Glomerular endothelial cell (primary cell): ENCODE measurements around the gene DHRS11. TPM values are rescaled to one million over a fixed set of nuclear protein-coding genes. Genes with fewer than 3 reads are reported as not detected.

Source experiments
- DNase-seq: peaks from one replicate; pipeline ENCODE4 v3.0.0-alpha.2; 2011; ENCODE audit warnings: low read depth, low spot score; ENCODE audit errors: extremely low read depth
- total RNA-seq: library from RNA; depleted of rRNA; stranded (reverse); fragments of >200 nt; gene quantifications from 2 replicates; pipeline ENCODE4 v1.2.3, GENCODE V29; 2015

DHRS11 gene
- total RNA-seq, 1 donor from 2014 or later, result 4.3 TPM

DNA sequence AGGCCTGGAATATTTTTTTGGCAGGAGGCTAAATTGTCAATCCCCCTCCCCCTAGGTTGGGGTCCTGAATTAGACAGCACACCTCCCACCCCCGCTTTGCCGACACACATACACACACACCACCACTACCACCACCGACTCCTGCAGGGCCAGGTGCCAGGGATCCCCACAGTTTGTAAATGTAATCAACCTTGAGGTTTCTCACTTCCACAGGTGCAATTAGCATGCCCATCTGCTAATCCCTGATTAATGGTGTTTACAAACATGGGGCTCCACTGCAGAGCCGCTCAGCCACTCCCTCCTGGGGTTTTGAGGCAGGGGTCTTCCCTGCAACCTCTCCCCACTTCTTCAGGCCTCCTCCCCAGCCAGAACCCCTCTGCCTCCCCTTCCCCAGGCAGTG lies 21.5 kb downstream of the DHRS11 start:
- no peak for DNase-seq

DNA sequence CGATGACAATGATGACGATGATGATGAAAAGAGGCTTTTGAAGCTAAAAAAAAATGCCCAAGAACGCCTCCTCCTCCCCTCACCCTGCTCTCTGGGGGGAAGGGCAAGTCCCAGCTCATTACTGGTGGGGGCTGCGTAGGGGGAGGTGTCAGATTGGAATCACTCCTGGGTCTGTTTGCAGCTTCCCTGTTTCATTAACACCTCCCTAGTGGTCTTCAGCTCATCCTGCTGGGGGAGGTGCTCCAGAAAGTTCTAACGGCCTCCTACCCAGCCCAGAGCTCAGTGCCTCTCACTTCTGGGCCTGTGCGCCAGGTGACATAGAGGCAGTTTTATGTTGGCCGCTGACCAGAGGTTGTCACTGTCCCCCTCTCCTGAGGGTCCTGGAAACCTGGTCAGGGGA lies 22.4 kb downstream of the DHRS11 start:
- DNase-seq, result no peak

DNA sequence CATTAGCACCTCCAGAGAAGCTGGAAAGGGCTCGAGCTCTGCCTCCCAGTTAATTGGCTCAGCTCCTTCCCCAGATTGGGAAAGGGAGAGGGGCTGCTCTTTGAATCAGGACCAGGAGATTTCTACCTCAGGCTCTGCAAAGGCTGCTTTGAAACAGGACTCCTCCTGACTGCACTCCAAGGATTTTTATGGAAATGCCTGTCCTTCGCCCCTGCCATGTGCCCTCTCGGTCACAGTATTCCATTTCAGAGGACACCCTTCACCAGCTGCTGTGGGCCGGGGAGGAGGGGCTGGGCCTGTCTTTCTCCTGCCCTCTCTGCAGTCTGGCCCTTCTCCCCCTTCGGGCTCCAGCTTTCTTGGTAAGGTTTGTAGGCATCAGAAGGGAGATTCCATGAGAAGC lies 23.3 kb downstream of the DHRS11 start:
- DNase-seq, result no peak

DNA sequence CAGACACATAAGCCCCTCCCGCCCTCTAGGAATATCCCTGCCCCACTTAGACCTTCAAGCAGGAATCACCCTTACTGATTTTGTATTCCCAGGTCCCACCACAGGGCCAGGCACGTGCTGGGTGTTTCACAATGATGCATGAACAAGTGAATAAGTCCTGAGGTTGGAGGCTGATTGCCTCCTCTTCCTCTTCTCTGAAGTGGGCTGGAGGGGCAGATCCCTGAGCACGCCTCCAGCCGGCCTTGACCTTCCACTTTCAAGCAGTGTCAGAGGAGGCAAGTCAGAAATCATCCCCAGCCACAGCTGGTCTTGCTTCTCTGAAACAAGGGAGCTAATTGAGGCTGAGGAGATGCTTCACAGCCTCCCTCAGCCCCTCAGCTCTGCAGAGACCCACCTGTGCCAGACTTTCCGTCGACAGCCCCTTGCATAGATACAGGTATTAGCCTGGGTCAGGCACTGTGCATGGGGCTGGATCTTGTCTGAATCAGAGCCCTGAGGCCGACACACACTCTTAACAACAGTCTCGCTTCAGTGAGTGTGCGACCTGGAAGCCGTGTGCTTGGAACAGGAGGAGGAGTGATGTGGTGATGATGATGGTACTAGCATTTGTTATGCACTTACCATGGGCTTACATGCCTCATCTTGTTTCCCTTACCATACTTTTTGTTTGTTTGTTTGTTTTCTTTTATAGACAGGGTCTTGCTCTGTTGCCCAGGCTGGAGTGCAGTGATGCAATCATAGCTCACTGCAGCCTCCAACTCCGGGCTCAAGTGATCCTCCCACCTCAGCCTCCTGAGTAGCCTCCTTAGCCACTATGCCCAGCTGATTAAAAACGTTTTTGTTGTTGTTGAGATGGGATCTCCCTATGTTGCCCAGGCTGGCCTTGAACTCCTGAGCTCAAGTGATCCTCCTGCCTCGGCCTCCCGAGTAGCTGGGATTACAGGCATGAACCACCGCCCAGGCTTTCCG lies 24.7 kb downstream of the DHRS11 start:
- no peak for DNase-seq

DNA sequence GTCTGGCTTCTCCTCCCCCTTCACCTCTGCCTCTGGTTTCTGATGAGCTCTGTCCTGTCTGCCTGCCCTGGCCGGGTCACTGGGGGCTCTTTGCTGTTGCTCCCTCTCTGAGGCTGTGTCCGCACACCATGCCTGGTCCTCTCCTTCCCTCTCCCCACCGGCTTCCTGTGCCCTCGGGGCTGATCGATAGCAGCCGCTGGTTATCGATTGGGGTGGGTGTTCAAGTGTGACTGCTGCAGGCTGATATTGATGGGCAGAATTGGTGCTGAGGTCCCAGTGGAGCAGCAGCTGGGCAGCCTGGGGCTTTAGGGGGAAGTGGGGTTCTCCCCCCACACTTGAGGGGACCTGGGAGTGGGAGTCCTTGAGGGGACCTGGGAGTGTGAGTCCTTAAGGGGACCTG lies 26.1 kb downstream of the DHRS11 start:
- DNase-seq, result no peak

DNA sequence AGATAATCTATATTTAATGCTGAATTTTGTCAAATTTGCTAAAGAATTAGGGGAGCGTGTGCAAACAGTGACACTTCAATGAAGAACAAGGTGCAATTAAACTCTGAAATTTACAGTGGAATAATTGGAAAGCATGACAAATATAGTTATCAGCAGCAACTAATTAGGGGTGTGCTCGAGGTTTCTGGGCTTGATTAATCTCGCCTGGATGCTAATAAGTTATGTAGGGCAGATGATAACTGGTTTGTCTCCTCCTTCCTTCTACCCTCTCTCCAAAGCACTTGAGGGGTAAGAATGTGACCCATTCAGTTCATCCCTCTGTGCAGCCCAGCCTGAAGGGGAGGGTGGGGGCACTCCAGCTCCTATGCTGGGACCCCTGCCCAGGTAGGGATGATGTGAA lies 31.6 kb downstream of the DHRS11 start:
- DNase-seq, result no peak

DNA sequence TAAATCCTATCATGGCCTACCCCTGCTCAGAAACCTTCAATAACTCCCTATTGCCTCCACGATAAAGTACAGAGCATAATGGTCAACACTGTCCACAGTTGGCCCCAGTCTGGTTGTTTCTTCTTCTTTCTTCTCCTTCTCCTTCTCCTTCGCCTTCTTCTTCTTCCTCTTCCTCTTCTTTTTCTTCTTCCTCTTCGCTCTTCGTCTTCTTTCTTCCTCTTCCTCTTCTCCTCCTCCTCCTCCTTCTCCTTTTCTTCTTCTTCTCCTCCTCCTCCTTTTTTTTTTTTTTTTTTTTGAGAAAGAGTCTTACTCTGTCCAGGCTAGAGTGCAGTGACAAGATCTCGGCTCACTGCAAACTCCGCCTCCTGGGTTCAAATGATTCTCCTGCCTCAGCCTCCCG lies 33.5 kb downstream of the DHRS11 start:
- no peak for DNase-seq

DNA sequence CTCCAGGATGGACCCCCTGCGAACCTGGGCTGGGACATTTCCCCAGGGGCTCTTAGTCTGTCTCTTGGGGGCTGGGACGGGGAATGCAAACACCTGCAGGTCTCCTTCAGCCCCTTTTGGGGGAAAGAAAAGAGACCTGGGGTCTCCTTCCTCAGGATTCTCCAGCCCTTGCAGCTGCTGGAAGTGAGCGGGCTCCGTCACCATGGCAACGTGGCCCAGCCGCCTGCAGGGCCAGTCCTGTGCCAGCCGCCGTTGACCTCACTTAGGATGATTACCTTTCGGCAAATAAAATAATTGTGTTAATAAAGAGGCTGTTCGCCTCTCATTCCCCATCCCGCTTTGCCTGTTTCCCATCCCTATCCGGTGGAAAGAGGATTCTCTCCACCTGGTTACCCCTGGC lies 35.4 kb downstream of the DHRS11 start:
- no peak for DNase-seq

DNA sequence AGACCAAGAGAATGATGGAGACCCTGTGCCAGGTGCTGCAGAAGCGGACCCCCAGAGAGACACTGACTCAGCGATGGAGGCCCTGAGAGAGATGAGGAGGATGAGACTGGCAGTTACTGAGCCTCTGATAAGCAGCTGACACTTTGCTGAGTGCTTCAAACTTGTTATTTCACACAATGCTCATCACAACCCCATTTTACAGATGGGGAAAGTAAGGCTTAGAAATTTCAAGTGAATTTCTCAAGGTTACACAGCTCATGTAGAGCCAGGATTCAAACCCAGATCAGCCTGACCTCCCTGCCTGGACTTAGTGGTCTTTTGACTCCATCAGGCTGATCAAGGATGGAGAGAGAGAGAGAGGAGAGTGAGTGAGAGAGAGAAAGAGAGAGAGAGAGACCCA lies 36.9 kb downstream of the DHRS11 start:
- DNase-seq, result no peak

DNA sequence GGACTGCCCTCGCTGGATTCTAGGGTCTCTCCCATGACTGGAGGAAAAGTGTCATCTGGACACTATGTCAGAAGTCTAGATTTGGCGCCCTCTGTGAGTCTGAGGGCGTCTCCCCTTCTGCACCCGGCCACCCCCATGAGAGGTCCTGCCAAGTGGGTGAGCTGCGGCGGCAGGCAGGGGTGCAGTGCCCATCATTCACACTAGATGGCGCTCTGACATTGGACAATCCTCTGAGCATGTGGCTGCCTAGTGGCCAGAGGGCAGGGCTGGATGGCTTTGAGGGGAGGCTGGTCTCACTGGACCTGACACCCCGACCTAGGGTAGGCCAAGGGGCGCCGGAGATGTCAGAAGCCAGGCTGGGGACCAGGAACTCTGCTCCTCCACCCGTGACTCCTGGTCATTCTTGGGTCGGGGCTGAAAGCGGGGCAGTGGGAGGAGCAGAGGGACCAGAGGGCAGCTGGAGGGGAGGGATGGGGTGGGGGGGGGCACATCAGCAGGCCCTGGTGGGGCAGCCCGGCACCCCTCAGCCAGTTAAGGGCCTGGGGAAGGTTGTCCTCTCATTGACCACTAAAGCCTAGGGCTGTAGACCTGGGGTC lies 37.7 kb downstream of the DHRS11 start:
- DNase-seq, result peak; percentile 18

DNA sequence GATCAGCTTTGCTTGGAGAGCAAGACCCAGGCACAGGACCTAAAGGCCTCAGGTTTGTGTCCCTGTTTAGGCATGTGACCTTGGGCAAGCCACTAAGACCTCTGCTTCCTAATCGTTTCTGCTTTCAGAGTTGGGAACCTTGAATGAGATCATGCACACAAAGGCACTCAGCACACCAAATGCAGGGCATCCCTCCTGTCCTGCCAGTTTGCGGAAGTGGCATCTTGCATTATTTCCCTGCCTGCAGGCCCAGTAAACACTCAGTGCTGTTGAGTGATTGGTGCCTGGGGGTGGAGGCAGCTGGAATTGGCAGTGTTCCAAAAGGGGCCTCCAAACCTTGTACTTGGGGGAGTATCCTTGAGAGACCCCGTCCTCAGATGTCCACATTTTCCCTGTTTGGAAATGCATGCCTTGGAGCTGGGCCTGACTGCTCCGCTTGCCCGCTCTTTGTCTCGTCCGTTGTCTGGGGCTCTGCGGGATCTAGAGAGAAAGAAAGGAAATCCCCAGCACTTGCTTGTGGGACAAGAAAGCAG lies 38.4 kb downstream of the DHRS11 start:
- no peak for DNase-seq

DNA sequence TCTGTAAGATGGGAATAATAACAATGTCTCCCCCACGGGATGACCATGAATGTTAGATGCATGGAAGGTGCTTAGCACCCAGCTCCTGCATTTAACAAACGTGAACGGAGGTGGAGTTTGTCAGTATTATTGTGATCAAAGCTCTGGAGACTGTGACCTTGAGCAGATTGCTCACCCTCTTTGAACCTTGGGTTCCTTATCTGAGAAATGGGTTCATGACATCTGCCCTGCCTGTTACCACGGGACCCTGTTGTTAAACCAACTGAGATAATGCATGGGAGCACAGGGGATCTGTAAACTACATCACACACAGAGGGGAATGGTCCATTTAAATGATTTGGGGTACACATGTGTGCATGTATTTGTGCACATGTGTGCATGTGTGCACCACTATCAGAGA lies 39.3 kb downstream of the DHRS11 start:
- no peak for DNase-seq

DNA sequence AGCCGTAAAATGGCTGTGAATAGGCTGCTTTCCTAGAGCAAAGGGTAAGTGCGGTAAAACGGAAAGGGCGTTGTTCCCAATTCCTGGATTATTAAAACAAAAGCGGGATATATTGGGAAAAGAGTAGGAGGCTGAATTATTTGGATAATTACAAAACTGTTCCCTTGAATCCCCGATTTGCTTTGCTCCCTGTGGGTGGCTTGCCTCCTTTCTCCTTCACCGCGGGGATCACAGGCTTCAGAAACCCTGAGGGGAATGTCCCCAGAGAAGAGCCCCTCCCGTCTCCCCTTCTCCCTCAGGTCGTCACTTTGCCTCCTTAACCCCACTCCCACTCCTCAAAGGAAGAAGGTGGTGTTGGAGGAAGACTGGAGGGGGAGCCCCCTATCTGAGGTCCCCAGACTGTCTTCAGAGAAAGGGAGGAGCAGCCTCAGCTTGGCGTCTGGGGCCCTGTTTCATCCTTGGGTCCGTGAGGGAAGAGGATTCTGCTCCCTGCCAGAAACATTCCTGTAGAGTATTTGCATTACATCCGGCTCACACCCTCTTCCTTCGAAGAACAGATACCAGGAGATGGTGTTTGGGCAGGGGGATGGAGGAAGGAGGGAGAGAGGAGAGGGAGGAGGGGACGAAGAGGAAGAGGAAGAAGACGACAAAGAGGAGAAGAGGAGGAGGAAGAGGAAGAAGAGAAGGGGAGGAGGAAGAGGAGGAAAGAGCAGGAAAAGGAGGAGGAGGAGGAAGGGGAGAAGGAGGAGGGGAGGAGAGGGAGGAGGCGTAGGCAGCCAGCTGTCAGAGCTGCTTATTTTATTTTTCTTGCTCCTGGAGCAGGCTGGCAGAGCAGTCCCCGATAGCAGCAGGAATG lies 41.5 kb downstream of the DHRS11 start:
- DNase-seq, result no peak

DNA sequence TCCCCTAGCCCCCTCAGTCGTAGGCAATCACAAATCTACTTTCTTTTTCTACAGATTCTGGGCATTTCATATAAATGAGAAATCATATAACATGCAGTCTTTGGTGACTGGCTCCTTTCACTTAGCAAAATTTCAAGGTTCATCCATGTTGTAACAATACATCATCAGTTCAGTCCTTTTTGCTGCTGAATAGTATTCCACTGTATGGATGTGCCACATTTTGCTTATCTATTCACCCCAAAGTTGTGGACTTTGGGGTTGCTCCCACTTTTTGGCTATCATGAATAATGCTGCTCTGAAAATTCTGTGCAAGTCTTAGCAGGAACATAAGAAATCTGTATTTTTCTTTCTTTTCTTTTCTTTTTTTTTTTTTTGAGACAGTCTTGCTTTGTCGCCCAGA lies 48.7 kb downstream of the DHRS11 start:
- no peak for DNase-seq

DNA sequence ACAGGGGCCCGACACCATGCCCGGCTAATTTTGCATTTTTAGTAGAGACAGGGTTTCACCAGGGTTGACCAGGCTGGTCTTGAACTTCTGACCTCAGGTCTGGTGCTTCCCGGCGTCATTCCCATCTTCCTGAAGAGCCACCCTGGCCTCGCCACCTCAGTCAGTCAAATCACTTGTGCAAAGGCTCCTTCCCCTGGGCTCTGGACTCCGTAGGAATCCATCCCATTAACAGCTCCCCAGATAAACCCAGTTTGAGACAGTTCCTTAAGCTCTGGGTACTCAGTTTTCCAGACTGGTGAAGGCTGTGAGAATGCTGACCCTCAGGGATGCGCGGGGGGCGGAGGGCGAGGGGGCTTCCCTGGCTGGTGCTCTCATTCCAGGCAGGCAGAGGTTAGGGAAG lies 49.2 kb downstream of the DHRS11 start:
- no peak for DNase-seq

DNA sequence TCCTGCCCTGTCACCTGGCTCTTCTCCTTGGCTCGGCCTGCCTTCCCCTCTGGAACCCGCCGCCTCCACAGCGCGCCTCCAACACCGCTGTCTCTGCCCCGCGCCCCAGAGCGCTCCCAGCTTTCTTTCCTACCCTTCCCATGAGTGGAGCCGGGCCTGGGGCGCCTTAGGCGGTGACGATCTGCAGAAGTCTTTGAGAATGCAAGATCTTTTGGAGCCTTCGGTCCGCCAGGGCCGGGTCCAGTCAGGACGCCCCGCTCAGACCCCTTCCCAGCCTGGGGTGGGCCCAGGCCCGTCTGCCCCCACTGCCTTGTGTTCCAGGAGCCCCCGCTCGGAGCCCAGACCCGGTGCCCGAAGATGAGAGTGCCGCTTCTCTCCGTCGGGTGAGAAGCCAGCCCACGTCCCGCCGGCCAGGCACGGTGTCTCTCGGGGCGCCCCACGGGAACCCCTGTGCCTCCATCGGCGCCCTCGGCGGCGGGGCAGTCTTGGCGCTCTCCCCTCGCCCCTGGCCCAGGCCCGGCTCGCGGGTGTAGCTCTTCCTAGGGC lies 49.7 kb downstream of the DHRS11 start:
- no peak for DNase-seq

DNA sequence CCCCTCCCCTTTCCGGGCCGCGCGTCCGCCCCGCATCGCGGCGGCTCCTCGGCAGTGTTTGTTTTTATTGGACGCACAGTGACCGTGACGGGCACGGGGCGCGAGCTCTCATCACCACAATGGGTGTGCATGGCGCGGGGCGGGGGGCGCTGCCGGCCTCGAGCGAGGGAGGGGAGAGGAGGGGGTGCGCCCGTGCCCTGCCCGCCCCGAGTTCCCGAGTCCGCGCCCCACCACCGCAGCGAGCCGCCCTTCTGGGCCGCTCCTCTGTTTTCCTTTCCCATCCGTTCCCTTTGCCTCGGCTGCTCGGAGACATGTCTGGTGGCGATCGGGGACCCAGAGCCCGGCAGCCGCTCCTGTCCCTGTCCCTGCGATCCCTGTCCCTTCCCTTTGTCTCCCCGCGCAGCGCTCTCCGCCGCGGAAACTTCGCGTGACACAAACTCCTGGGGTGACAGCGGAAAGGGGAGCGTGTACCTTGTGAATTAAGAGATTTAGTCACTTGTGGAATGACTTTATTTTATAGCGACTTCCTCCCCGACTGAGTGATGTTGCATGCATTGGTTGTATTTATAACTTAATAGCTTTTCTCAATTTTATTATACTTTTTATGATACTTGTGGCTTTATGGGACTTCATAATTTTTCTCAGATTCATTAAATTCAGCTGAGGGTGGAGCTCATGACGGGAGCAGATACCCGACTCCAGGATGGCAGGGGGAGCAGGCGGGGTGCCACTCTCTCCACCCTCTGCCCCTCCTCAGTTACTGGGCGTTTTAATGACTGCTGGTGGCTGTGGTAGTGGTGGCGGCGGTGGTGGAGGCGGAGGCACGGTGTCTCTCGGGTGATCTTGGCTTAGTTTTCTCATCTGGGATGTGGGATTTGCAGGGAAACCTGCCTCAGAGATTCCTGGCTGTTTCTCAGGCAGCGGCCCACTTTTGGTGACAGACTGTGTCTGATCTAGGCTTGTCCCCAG lies 50.5 kb downstream of the DHRS11 start:
- no peak for DNase-seq

DNA sequence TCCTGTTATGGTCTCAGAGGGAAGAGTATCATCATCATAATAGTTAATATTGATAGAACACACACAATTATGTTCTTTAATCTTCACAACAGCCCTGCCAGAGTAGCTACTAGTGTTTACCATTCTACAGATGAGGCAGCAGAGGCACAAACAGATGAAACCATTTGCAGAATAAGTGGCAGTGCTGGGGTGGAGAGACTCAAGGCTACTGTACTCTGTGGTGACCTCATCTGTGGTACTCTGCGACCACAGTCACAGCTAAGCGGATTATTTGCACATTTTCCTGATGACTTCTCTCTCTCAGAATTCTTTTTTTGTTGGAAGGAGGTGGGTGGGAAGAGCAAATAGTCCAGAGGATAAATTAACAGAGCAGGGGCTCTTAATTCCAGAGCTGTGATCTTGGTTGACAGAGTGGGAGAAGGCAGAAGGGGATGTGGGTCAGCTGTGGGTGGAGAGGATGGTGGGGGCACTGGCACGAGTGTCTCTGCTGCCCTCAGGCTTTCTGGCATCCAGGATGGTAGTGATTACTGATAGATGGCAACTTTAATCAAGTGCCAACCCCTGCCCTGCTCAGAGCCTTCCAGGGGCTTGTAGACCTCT lies 51.5 kb downstream of the DHRS11 start:
- DNase-seq, result no peak

DNA sequence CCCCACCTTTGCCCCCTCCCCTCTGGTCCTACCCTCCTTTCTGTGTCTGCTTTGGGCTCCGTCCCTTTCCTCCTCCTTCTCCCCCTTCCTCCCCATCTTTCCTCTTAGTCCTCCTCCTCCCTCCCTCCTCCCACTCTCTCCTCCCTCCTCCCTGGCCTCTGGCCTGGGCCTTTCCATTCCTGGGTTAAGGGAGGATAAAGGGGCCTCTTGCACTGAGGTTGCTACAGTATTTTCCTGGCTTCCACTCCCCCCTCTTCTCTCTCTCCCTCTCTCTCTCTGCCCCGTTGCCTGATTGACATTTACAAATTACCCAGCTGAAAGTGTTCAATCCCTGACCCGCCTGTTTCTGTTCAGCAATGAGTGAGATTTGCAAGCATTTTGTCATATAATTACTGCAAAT lies 53.7 kb downstream of the DHRS11 start:
- DNase-seq, result no peak
